Measurements from ENCODE around the gene RPL14. TPM values are rescaled to one million over a fixed set of nuclear protein-coding genes. Genes with fewer than 3 reads are reported as not detected.

RPL14 gene
- polyA plus RNA-seq, 1 of the 3 experiments (the other 2 are of a cell fraction): 416 TPM

GRCh38 chr3:40465456-40465855, 8.3 kb downstream of the RPL14 start:
- no peak for TF ChIP-seq PBX3 (IDR thresholded peaks at IDR 0.05)
- TF ChIP-seq SMC3 (IDR thresholded peaks at IDR 0.05; ENCODE audit: low read depth, low read length): no peak
- no peak for TF ChIP-seq GATA2 (CRISPR knock-in tag; IDR thresholded peaks at IDR 0.05)
- no peak for TF ChIP-seq GABPA (IDR thresholded peaks at IDR 0.05; ENCODE audit: low read depth)
- TF ChIP-seq TAF1 (IDR thresholded peaks at IDR 0.05; ENCODE audit: borderline replicate concordance, low read depth, low read length): no peak
- TF ChIP-seq NFIC (IDR thresholded peaks at IDR 0.05; ENCODE audit: borderline replicate concordance): no peak
- no peak for TF ChIP-seq TEAD4 (IDR thresholded peaks at IDR 0.05; ENCODE audit: borderline replicate concordance, insufficient read depth)
- TF ChIP-seq USF2 (IDR thresholded peaks at IDR 0.05; ENCODE audit: borderline replicate concordance, low read depth, low read length): no peak
- TF ChIP-seq ZBTB33 (IDR thresholded peaks at IDR 0.05; ENCODE audit: borderline replicate concordance, low read depth): no peak
- TF ChIP-seq RFX5 (IDR thresholded peaks at IDR 0.05; ENCODE audit: low read length): no peak
- no peak for TF ChIP-seq JUND (IDR thresholded peaks at IDR 0.05)
- no peak overlapping the region for H3K9ac ChIP-seq
- DNase-seq: no peak
- H3K27ac ChIP-seq (ENCODE audit: low read depth in 2 of 2, low read length in 1 of 2): no peak overlapping the region
- H3F3A ChIP-seq (replicated peaks; ENCODE audit: insufficient read depth): peaks cover 56% of the 10 kb centered on the region
- peaks cover 10% of the 10 kb centered on the region for H3K79me2 ChIP-seq (ENCODE audit: insufficient read depth)
- POLR2A ChIA-PET: interaction anchor here (1.5 kb wide), 1 partner anchor 12 kb away, joined by 4 read pairs; no protein-coding TSS in a partner anchor
- peaks cover 26 to 40% of the 10 kb centered on the region in 2 experiments for H3K36me3 ChIP-seq (replicated peaks in 1 of 2; ENCODE audit: control insufficient read depth in 1 of 2, insufficient read depth in 2 of 2, low read length in 1 of 2)
- no peaks in the 10 kb centered on the region for H3K4me1 ChIP-seq (ENCODE audit: control insufficient read depth in 1 of 2, insufficient read depth in 2 of 2, low read depth in 1 of 2, low read length in 1 of 2)
- no peaks in the 10 kb centered on the region for H3K27me3 ChIP-seq (ENCODE audit: insufficient read depth)
- CTCF ChIA-PET: no interaction called here
- no peak overlapping the region for H3K4me2 ChIP-seq
- no peaks in the 10 kb centered on the region for H3K9me3 ChIP-seq
- peaks cover 9% of the 10 kb centered on the region for H4K20me1 ChIP-seq (ENCODE audit: insufficient read depth)
- no peak overlapping the region for H2AFZ ChIP-seq (ENCODE audit: low read depth)
- H3K4me3 ChIP-seq (ENCODE audit: low read depth in 2 of 2, low read length in 1 of 2): no peak overlapping the region
- H3K9me2 ChIP-seq: no peaks in the 10 kb centered on the region
- 91% methylated on average over 2 of the region's 2 CpGs for WGBS (ENCODE audit: low lambda C conversion rate)

- Histone ChIP-seq H3K79me2 (ENCODE audit: insufficient read depth) (no peaks in the 10 kb centered on the region), H3K4me2 (no peak overlapping the region), H3K4me1 (ENCODE audit: control insufficient read depth in 1 of 2, insufficient read depth in 2 of 2, low read depth in 1 of 2, low read length in 1 of 2) (no peaks in the 10 kb centered on the region), H3K4me3 (ENCODE audit: low read depth in 2 of 2, low read length in 1 of 2) (no peak overlapping the region), H3F3A (replicated peaks; ENCODE audit: insufficient read depth) (peaks cover 45% of the 10 kb centered on the region), H3K9me2 (no peaks in the 10 kb centered on the region), H3K9me3 (no peaks in the 10 kb centered on the region), H2AFZ (ENCODE audit: low read depth) (no peak overlapping the region), H3K36me3 (replicated peaks in 1 of 2; ENCODE audit: control insufficient read depth in 1 of 2, insufficient read depth in 2 of 2, low read length in 1 of 2) (peaks cover 12 to 17% of the 10 kb centered on the region in 2 experiments), H3K27ac (ENCODE audit: low read depth in 2 of 2, low read length in 1 of 2) (no peak overlapping the region), H3K9ac (no peak overlapping the region), H3K27me3 (ENCODE audit: insufficient read depth) (no peaks in the 10 kb centered on the region), H4K20me1 (ENCODE audit: insufficient read depth) (no peaks in the 10 kb centered on the region)
- 63% methylated on average over 4 of the region's 4 CpGs for WGBS (ENCODE audit: low lambda C conversion rate)
- CTCF ChIA-PET: no interaction called here
- POLR2A ChIA-PET: no interaction called here
- DNase-seq: no peak
- no peak for TF ChIP-seq TAF1 (IDR thresholded peaks at IDR 0.05; ENCODE audit: borderline replicate concordance, low read depth, low read length)
- no peak for TF ChIP-seq FOXM1 (IDR thresholded peaks at IDR 0.05; ENCODE audit: low read depth)
- TF ChIP-seq ELF1 (IDR thresholded peaks at IDR 0.05): no peak
- no peak for TF ChIP-seq NRF1 (IDR thresholded peaks at IDR 0.05; ENCODE audit: low read depth, low read length)
- TF ChIP-seq EP300 (IDR thresholded peaks at IDR 0.05; ENCODE audit: borderline replicate concordance in 1 of 2, low read depth in 1 of 2, low read length in 1 of 2): no peak
- TF ChIP-seq FOSL2 (IDR thresholded peaks at IDR 0.05; ENCODE audit: borderline replicate concordance, low read depth): no peak
- no peak for TF ChIP-seq JUND (IDR thresholded peaks at IDR 0.05)
- TF ChIP-seq MEF2A (IDR thresholded peaks at IDR 0.05; ENCODE audit: borderline replicate concordance, low read depth): no peak
- no peak for TF ChIP-seq CHD2 (IDR thresholded peaks at IDR 0.05; ENCODE audit: low read length, partially characterized antibody)
- no peak for TF ChIP-seq SIN3A (IDR thresholded peaks at IDR 0.05; ENCODE audit: borderline replicate concordance, low read depth, low read length)
- no peak for TF ChIP-seq ZBTB33 (IDR thresholded peaks at IDR 0.05; ENCODE audit: borderline replicate concordance, low read depth)
- no peak for TF ChIP-seq RCOR1 (IDR thresholded peaks at IDR 0.05; ENCODE audit: low read length)
- no peak for TF ChIP-seq RAD21 (IDR thresholded peaks at IDR 0.05; ENCODE audit: low read length)
- TF ChIP-seq USF1 (IDR thresholded peaks at IDR 0.05; ENCODE audit: borderline replicate concordance, low read depth): no peak
Observed at GRCh38 chr3:40468018-40468417, 10.9 kb downstream of the RPL14 start.
